HCT116 (cell line): Measurements from ENCODE around the gene DCUN1D5. TPM values are rescaled to one million over a fixed set of nuclear protein-coding genes. Genes with fewer than 3 reads are reported as not detected.

Source experiments
- ATAC-seq: fragments of 200-7000 bp; cut with Tn5 transposase; 2 replicates; pipeline ENCODE4 v1.9.1; 2020; ENCODE audit warnings: mild to moderate bottlenecking, moderate library complexity
- BruUV-seq: library from RNA; stranded (reverse); fragments of 400-500 nt; replicated peaks from 2 replicates; lab custom pipeline; 2021; lab: Mats Ljungman, UMichigan
- CTCF ChIA-PET: fragments of 300-600 bp; sonication (Branson Sonifier 250); formaldehyde crosslinking; loops from one replicate; lab custom pipeline; 2021; ENCODE audit warnings: antibody characterized with exemption; lab: Charles Lee
- POLR2A ChIA-PET: fragments of 300-600, 350-600 bp; sonication (Branson Sonifier 250); formaldehyde crosslinking; loops from one replicate; lab custom pipeline; 2021; ENCODE audit warnings: antibody characterized with exemption; lab: Charles Lee
- RAD21 ChIA-PET, 2 experiments: fragments of 300-600 bp; sonication (Branson Sonifier 250); formaldehyde crosslinking; loops; one replicate each; lab custom pipeline; 2023; ENCODE audit warnings: low total read pairs in 2 of 2; ENCODE audit not compliant: uncharacterized antibody in 2 of 2, unreplicated experiment in 2 of 2, low non-redundant PET in 1 of 2; lab: Charles Lee
- DNase-seq: peaks from one replicate; pipeline ENCODE4 v3.0.0-alpha.2; 2010; ENCODE audit warnings: low read depth, low spot score
- H2AFZ ChIP-seq: fragments of 200-600 bp; shearing (Covaris generic), sonication (generic); 2 replicates; pipeline ENCODE4 v1.6.1; 2017; ENCODE audit warnings: low read depth, mixed run types, mixed read lengths, antibody characterized with exemption, low read length; ENCODE audit not compliant: poor library complexity, severe bottlenecking
- H3K27ac ChIP-seq: 2 replicates; pipeline ENCODE4 v1.5.1; 2012; ENCODE audit warnings: low read depth, low read length
- H3K27me3 ChIP-seq: fragments of 200-600 bp; sonication (generic); 2 replicates; pipeline ENCODE4 v1.6.1; 2016; ENCODE audit warnings: mixed run types, low read length, mixed read lengths; ENCODE audit not compliant: insufficient read depth
- H3K36me3 ChIP-seq, 2 experiments: fragments of 200-500 bp in 1 of 2; fragments of 200-600 bp in 1 of 2; sonication (Bioruptor generic) in 1 of 2; sonication (generic) in 1 of 2; 2 replicates each; pipeline versions ENCODE4 v1.5.1 to v1.6.1; 2014 to 2016; ENCODE audit warnings: low read length in 2 of 2, inconsistent platforms in 1 of 2, mixed read lengths in 1 of 2, mixed run types in 1 of 2; ENCODE audit not compliant: insufficient read depth in 2 of 2, control insufficient read depth in 1 of 2
- H3K4me1 ChIP-seq, 2 experiments: fragments of 200-600 bp in 1 of 2; sonication (generic) in 1 of 2; 2 replicates each; pipeline versions ENCODE4 v1.5.1 to v1.6.1; 2012 to 2017; ENCODE audit warnings: low read length in 2 of 2, inconsistent platforms in 1 of 2, mild to moderate bottlenecking in 1 of 2, mixed read lengths in 1 of 2, mixed run types in 1 of 2, moderate library complexity in 1 of 2; ENCODE audit not compliant: insufficient read depth in 2 of 2, control insufficient read depth in 1 of 2
- H3K4me2 ChIP-seq: fragments of 200-600 bp; sonication (generic); 2 replicates; pipeline ENCODE4 v1.6.1; 2017; ENCODE audit warnings: mixed run types, low read length, mixed read lengths
- H3K4me3 ChIP-seq, 2 experiments: fragments of 200-600 bp in 1 of 2; sonication (generic) in 1 of 2; replicated peaks in 1 of 2; 2 replicates each; pipeline ENCODE4 v1.5.1; 2011 to 2016; ENCODE audit warnings: low read length in 2 of 2, control low read depth in 1 of 2, low read depth in 1 of 2, mild to moderate bottlenecking in 1 of 2, mixed read lengths in 1 of 2, mixed run types in 1 of 2
- H3K79me2 ChIP-seq: fragments of 200-600 bp; sonication (generic); 2 replicates; pipeline ENCODE4 v1.6.1; 2017; ENCODE audit warnings: mild to moderate bottlenecking, mixed run types, low read length, moderate library complexity, mixed read lengths; ENCODE audit not compliant: insufficient read depth
- H3K9ac ChIP-seq: fragments of 200-600 bp; sonication (generic); 2 replicates; pipeline ENCODE4 v1.6.1; 2016; ENCODE audit warnings: low read length, mixed read lengths
- H3K9me2 ChIP-seq: fragments of 200-600 bp; sonication (generic), shearing (Covaris generic); 2 replicates; pipeline ENCODE4 v1.6.1; 2017; ENCODE audit warnings: mixed run types, mild to moderate bottlenecking, moderate library complexity; ENCODE audit not compliant: insufficient read depth
- H3K9me3 ChIP-seq, 2 experiments: fragments of 200-500 bp in 1 of 2; fragments of 200-600 bp in 1 of 2; sonication (Bioruptor generic) in 1 of 2; sonication (generic) in 1 of 2; 2 replicates each; pipeline ENCODE4 v1.6.1; 2014 to 2017; ENCODE audit warnings: low read length in 2 of 2, mixed read lengths in 2 of 2, inconsistent platforms in 1 of 2, low read depth in 1 of 2, mild to moderate bottlenecking in 1 of 2, mixed run types in 1 of 2, moderate library complexity in 1 of 2; ENCODE audit not compliant: control insufficient read depth in 1 of 2, insufficient read depth in 1 of 2
- H4K20me1 ChIP-seq: fragments of 200-600 bp; sonication (generic), shearing (Covaris generic); 2 replicates; pipeline ENCODE4 v1.6.1; 2017; ENCODE audit warnings: mixed run types, mild to moderate bottlenecking, moderate library complexity; ENCODE audit not compliant: insufficient read depth
- CBX3 ChIP-seq: IDR thresholded peaks from 2 replicates; pipeline ENCODE4 v1.6.1; 2012; ENCODE audit warnings: low read depth
- CEBPB ChIP-seq: IDR thresholded peaks from 2 replicates; pipeline ENCODE4 v1.6.1; 2012; ENCODE audit warnings: low read depth
- EGR1 ChIP-seq: IDR thresholded peaks from 2 replicates; pipeline ENCODE4 v1.6.1; 2012; ENCODE audit warnings: low read depth
- ELF1 ChIP-seq: IDR thresholded peaks from 2 replicates; pipeline ENCODE4 v1.6.1; 2012; ENCODE audit warnings: low read depth, borderline replicate concordance
- EZH2phosphoT487 ChIP-seq: fragments of 200-600 bp; IDR thresholded peaks from 2 replicates; pipeline ENCODE4 v1.6.1; 2018; ENCODE audit warnings: antibody characterized with exemption, borderline replicate concordance
- FOSL1 ChIP-seq: IDR thresholded peaks from 2 replicates; pipeline ENCODE4 v1.6.1; 2012; ENCODE audit warnings: low read depth
- POLR2A ChIP-seq: IDR thresholded peaks from 2 replicates; pipeline ENCODE4 v1.7.0; 2011; ENCODE audit warnings: borderline replicate concordance; ENCODE audit not compliant: insufficient read depth, insufficient read length; ENCODE audit errors: extremely low read depth
- SIN3A ChIP-seq: IDR thresholded peaks from 2 replicates; pipeline ENCODE4 v1.6.1; 2012; ENCODE audit warnings: low read depth
- TCF7L2 ChIP-seq: IDR thresholded peaks from 2 replicates; pipeline ENCODE4 v1.7.0; 2011; ENCODE audit warnings: borderline replicate concordance, inconsistent platforms; ENCODE audit not compliant: insufficient read depth, insufficient read length; ENCODE audit errors: extremely low read depth
- ZNF274 ChIP-seq: fragments of 200-500 bp; sonication (Bioruptor generic); IDR thresholded peaks from 2 replicates; pipeline ENCODE4 v1.6.1; 2014; ENCODE audit warnings: mild to moderate bottlenecking, low read depth, low read length, inconsistent platforms
- intact Hi-C: fragments of 100-400 bp; cut with micrococcal nuclease; formaldehyde crosslinking; loops from 2 replicates; pipeline ENCODE4 v1.10.0; 2022
- total RNA-seq: library from RNA; stranded (reverse); gene quantifications from one replicate; pipeline ENCODE4 v1.2.1, GENCODE V29; 2021; ENCODE audit not compliant: unreplicated experiment
- TF ChIP-seq, protein P1 (sequence below): IDR thresholded peaks from 2 replicates; pipeline ENCODE4 v1.6.1; 2012
- TF ChIP-seq, protein P2 (sequence below): IDR thresholded peaks from 2 replicates; pipeline ENCODE4 v1.6.1; 2012
- TF ChIP-seq, protein P3 (sequence below): IDR thresholded peaks from 2 replicates; pipeline ENCODE4 v1.6.1; 2012; ENCODE audit warnings: low read depth
- TF ChIP-seq, protein P4 (sequence below), 3 experiments: fragments of 200-600 bp in 1 of 3; sonication (generic) in 1 of 3; IDR thresholded peaks in 2 of 3; conservative IDR thresholded peaks in 1 of 3; 2 replicates each; pipeline ENCODE4 v1.5.1; 2012 to 2017; ENCODE audit warnings: low read depth in 2 of 3, low read length in 2 of 3, antibody characterized with exemption in 1 of 3, borderline replicate concordance in 1 of 3, control low read depth in 1 of 3, mild to moderate bottlenecking in 1 of 3, mixed read lengths in 1 of 3, mixed run types in 1 of 3, moderate library complexity in 1 of 3; ENCODE audit not compliant: insufficient read depth in 1 of 3

DCUN1D5 gene
- total RNA-seq, 1 experiment from 2014 or later = 60.1 TPM

DNA sequence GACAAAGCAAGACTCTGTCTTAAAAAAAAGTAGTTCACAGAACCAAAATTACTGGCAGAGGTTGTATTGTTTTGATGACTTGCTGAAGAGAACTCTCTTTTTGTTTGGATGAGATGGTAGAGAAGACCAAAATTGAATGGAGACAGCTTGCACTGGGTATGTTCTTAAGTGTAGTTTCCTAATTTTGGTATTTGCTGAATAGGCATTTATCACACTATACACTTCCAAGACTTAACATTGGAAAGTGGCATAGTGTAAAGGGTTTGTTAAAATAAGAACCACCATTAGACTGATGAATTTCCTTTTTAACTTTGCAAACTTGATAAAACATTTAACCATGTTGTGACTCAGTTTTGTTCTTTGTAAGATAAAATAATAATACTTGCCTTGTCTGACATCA lies 5.3 kb upstream of the DCUN1D5 start:
- H3K27me3 ChIP-seq = no peaks in the 10 kb centered on the region
- no peaks in the 10 kb centered on the region for H3K9me2 ChIP-seq
- peaks cover 0 to 7% of the 10 kb centered on the region in 2 experiments; a peak in 1 of 4 replicates for H3K4me1 ChIP-seq
- intact Hi-C loops = no loop called here
- TF ChIP-seq, protein P1, sequence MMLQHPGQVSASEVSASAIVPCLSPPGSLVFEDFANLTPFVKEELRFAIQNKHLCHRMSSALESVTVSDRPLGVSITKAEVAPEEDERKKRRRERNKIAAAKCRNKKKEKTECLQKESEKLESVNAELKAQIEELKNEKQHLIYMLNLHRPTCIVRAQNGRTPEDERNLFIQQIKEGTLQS = no peak
- TF ChIP-seq TCF7L2 (no peak), ZNF274 (no peak), CBX3 (no peak), FOSL1 (no peak), SIN3A (no peak), EZH2phosphoT487 (no peak), EGR1 (no peak), POLR2A (no peak), CEBPB (no peak), ELF1 (no peak)
- TF ChIP-seq, protein P2, sequence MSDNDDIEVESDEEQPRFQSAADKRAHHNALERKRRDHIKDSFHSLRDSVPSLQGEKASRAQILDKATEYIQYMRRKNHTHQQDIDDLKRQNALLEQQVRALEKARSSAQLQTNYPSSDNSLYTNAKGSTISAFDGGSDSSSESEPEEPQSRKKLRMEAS = no peak
- TF ChIP-seq, protein P3, sequence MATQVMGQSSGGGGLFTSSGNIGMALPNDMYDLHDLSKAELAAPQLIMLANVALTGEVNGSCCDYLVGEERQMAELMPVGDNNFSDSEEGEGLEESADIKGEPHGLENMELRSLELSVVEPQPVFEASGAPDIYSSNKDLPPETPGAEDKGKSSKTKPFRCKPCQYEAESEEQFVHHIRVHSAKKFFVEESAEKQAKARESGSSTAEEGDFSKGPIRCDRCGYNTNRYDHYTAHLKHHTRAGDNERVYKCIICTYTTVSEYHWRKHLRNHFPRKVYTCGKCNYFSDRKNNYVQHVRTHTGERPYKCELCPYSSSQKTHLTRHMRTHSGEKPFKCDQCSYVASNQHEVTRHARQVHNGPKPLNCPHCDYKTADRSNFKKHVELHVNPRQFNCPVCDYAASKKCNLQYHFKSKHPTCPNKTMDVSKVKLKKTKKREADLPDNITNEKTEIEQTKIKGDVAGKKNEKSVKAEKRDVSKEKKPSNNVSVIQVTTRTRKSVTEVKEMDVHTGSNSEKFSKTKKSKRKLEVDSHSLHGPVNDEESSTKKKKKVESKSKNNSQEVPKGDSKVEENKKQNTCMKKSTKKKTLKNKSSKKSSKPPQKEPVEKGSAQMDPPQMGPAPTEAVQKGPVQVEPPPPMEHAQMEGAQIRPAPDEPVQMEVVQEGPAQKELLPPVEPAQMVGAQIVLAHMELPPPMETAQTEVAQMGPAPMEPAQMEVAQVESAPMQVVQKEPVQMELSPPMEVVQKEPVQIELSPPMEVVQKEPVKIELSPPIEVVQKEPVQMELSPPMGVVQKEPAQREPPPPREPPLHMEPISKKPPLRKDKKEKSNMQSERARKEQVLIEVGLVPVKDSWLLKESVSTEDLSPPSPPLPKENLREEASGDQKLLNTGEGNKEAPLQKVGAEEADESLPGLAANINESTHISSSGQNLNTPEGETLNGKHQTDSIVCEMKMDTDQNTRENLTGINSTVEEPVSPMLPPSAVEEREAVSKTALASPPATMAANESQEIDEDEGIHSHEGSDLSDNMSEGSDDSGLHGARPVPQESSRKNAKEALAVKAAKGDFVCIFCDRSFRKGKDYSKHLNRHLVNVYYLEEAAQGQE = no peak
- TF ChIP-seq, protein P4, sequence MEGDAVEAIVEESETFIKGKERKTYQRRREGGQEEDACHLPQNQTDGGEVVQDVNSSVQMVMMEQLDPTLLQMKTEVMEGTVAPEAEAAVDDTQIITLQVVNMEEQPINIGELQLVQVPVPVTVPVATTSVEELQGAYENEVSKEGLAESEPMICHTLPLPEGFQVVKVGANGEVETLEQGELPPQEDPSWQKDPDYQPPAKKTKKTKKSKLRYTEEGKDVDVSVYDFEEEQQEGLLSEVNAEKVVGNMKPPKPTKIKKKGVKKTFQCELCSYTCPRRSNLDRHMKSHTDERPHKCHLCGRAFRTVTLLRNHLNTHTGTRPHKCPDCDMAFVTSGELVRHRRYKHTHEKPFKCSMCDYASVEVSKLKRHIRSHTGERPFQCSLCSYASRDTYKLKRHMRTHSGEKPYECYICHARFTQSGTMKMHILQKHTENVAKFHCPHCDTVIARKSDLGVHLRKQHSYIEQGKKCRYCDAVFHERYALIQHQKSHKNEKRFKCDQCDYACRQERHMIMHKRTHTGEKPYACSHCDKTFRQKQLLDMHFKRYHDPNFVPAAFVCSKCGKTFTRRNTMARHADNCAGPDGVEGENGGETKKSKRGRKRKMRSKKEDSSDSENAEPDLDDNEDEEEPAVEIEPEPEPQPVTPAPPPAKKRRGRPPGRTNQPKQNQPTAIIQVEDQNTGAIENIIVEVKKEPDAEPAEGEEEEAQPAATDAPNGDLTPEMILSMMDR (IDR thresholded peaks at IDR 0.05 in 2 of 3, conservative IDR thresholded peaks at IDR 0.05 in 1 of 3; ENCODE audit: borderline replicate concordance in 1 of 3, insufficient read depth in 1 of 3, low read depth in 2 of 3, low read length in 2 of 3) = no peak
- H3K79me2 ChIP-seq = no peaks in the 10 kb centered on the region
- no peak overlapping the region for H2AFZ ChIP-seq
- H3K27ac ChIP-seq = no peak overlapping the region
- no peak overlapping the region for H3K4me3 ChIP-seq
- CTCF ChIA-PET = no interaction called here
- RAD21 ChIA-PET = no interaction called here
- no peaks in the 10 kb centered on the region for H3K36me3 ChIP-seq
- ATAC-seq (no peak), DNase-seq (no peak)
- no TSS peak for BruUV-seq
- H3K9me3 ChIP-seq = no peaks in the 10 kb centered on the region
- H3K9ac ChIP-seq = no peak overlapping the region
- H4K20me1 ChIP-seq = no peaks in the 10 kb centered on the region
- no peak overlapping the region for H3K4me2 ChIP-seq
- POLR2A ChIA-PET = no interaction called here
